Loucy (cell line): ENCODE measurements around the gene OR7G1.

Source experiments
- H2AFZ ChIP-seq: fragments of 200-600 bp; sonication (generic); 2 replicates; pipeline ENCODE4 v1.6.0; 2016; ENCODE audit warnings: antibody characterized with exemption, mild to moderate bottlenecking, low read length, moderate library complexity
- H3F3A ChIP-seq: fragments of 200-600 bp; 2 replicates; pipeline ENCODE4 v1.6.0; 2016; ENCODE audit warnings: antibody characterized with exemption, low read depth, mild to moderate bottlenecking
- H3K27me3 ChIP-seq: fragments of 200-600 bp; sonication (generic); 2 replicates; pipeline ENCODE4 v1.6.1; 2014; ENCODE audit warnings: low read length, mild to moderate bottlenecking; ENCODE audit not compliant: insufficient read depth, poor library complexity, severe bottlenecking
- H3K36me3 ChIP-seq: fragments of 200-600 bp; sonication (generic); 2 replicates; pipeline ENCODE4 v1.6.1; 2016; ENCODE audit warnings: low read length; ENCODE audit not compliant: insufficient read depth
- H3K4me1 ChIP-seq: fragments of 200-600 bp; sonication (generic); 2 replicates; pipeline ENCODE4 v1.5.1; 2014; ENCODE audit warnings: low read length, mild to moderate bottlenecking; ENCODE audit not compliant: insufficient read depth, poor library complexity, severe bottlenecking
- H3K4me2 ChIP-seq: fragments of 200-600 bp; sonication (generic); 2 replicates; pipeline ENCODE4 v1.6.0; 2014; ENCODE audit warnings: antibody characterized with exemption, low read length, low read depth, mild to moderate bottlenecking; ENCODE audit not compliant: poor library complexity, severe bottlenecking
- H3K4me3 ChIP-seq: fragments of 200-600 bp; sonication (generic); 2 replicates; pipeline ENCODE4 v1.5.1; 2014; ENCODE audit warnings: low read length, mild to moderate bottlenecking, mixed read lengths; ENCODE audit not compliant: poor library complexity, severe bottlenecking
- H3K79me2 ChIP-seq: fragments of 200-600 bp; sonication (generic); 2 replicates; pipeline ENCODE4 v1.6.1; 2014; ENCODE audit warnings: low read length; ENCODE audit not compliant: insufficient read depth
- H3K9ac ChIP-seq: fragments of 200-600 bp; sonication (generic); 2 replicates; pipeline ENCODE4 v1.6.0; 2014; ENCODE audit warnings: mild to moderate bottlenecking, low read depth, low read length, moderate library complexity; ENCODE audit not compliant: poor library complexity, severe bottlenecking
- H3K9me2 ChIP-seq: fragments of 200-600 bp; sonication (generic); replicated peaks from 2 replicates; pipeline ENCODE4 v1.6.1; 2016; ENCODE audit warnings: low read depth, low read length, mixed read lengths
- H3K9me3 ChIP-seq: fragments of 200-600 bp; sonication (generic); 2 replicates; pipeline ENCODE4 v1.6.1; 2014; ENCODE audit warnings: mild to moderate bottlenecking, antibody characterized with exemption, low read length, low read depth; ENCODE audit not compliant: insufficient read depth
- H4K20me1 ChIP-seq: fragments of 200-600 bp; sonication (generic); 2 replicates; pipeline ENCODE4 v1.6.0; 2014; ENCODE audit warnings: antibody characterized with exemption, low read length, mild to moderate bottlenecking; ENCODE audit not compliant: insufficient read depth, poor library complexity, severe bottlenecking
- EZH2phosphoT487 ChIP-seq: fragments of 200-600 bp; IDR thresholded peaks from 2 replicates; pipeline ENCODE4 v1.6.1; 2018; ENCODE audit warnings: antibody characterized with exemption, mild to moderate bottlenecking, moderate library complexity, borderline replicate concordance
- TF ChIP-seq, protein P1 (sequence below): fragments of 200-600 bp; sonication (generic); conservative IDR thresholded peaks from 2 replicates; pipeline ENCODE4 v1.5.1; 2014; ENCODE audit warnings: mild to moderate bottlenecking, antibody characterized with exemption, low read length

Gene OR7G1

GRCh38 chr19:9159891-9160290 lies 44.3 kb upstream of the OR7G1 start:
- H3K36me3 ChIP-seq: peaks cover 81% of the 10 kb centered on the region
- H2AFZ ChIP-seq: no peak overlapping the region
- no peak overlapping the region for H3K4me3 ChIP-seq
- no peak overlapping the region for H3K4me2 ChIP-seq
- H3K9me2 ChIP-seq: no peaks in the 10 kb centered on the region
- H3K27me3 ChIP-seq: no peaks in the 10 kb centered on the region
- H3K9ac ChIP-seq: no peak overlapping the region
- H3K9me3 ChIP-seq: no peaks in the 10 kb centered on the region
- H3K79me2 ChIP-seq: peaks cover 17% of the 10 kb centered on the region; the same call in 1 of the 2 replicates
- no peaks in the 10 kb centered on the region for H3F3A ChIP-seq
- no peaks in the 10 kb centered on the region for H3K4me1 ChIP-seq
- TF ChIP-seq, protein P1, sequence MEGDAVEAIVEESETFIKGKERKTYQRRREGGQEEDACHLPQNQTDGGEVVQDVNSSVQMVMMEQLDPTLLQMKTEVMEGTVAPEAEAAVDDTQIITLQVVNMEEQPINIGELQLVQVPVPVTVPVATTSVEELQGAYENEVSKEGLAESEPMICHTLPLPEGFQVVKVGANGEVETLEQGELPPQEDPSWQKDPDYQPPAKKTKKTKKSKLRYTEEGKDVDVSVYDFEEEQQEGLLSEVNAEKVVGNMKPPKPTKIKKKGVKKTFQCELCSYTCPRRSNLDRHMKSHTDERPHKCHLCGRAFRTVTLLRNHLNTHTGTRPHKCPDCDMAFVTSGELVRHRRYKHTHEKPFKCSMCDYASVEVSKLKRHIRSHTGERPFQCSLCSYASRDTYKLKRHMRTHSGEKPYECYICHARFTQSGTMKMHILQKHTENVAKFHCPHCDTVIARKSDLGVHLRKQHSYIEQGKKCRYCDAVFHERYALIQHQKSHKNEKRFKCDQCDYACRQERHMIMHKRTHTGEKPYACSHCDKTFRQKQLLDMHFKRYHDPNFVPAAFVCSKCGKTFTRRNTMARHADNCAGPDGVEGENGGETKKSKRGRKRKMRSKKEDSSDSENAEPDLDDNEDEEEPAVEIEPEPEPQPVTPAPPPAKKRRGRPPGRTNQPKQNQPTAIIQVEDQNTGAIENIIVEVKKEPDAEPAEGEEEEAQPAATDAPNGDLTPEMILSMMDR: no peak
- H4K20me1 ChIP-seq: peaks cover 5% of the 10 kb centered on the region

DNA sequence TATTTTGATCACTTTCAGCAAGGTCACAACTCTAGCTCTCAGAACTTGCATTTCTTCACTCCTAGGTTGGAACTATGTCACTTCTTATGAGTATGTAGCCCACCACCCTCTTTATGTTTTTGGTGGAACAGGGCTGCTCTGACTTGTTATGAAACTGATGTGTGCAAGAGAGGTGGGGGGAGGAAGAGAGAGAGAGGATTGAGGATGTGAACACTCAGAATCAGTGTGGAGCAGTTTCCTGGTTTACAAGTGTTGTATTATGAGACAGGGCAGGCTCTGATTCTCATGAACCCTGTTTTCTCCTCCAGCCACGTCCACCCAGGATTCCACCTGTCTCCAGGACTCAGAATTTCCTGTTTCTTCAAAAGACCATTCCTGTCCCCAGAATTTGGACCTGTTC lies 40.7 kb upstream of the OR7G1 start:
- Histone ChIP-seq H3K4me3 (no peak overlapping the region), H2AFZ (no peak overlapping the region), H3K4me2 (no peak overlapping the region), H3K9me3 (peaks cover 4% of the 10 kb centered on the region; the same call in 1 of the 2 replicates), H3K9ac (no peak overlapping the region), H3K79me2 (peaks cover 53% of the 10 kb centered on the region), H3F3A (no peaks in the 10 kb centered on the region), H3K4me1 (no peaks in the 10 kb centered on the region), H3K27me3 (no peaks in the 10 kb centered on the region), H3K36me3 (peaks cover 75% of the 10 kb centered on the region; the same call in 1 of the 2 replicates), H4K20me1 (peaks cover 10% of the 10 kb centered on the region), H3K9me2 (no peaks in the 10 kb centered on the region)
- TF ChIP-seq, protein P1: no peak
- TF ChIP-seq EZH2phosphoT487: no peak

GRCh38 chr19:9155591-9155990 lies 40.0 kb upstream of the OR7G1 start:
- Histone ChIP-seq H3K27me3 (no peaks in the 10 kb centered on the region), H3K36me3 (peaks cover 68% of the 10 kb centered on the region; the same call in 1 of the 2 replicates), H3K9me2 (no peaks in the 10 kb centered on the region), H3F3A (no peaks in the 10 kb centered on the region), H3K4me3 (no peak overlapping the region), H3K79me2 (peaks cover 60% of the 10 kb centered on the region), H3K9ac (no peak overlapping the region), H3K4me1 (no peaks in the 10 kb centered on the region), H3K4me2 (no peak overlapping the region), H3K9me3 (peaks cover 4% of the 10 kb centered on the region; the same call in 1 of the 2 replicates), H2AFZ (no peak overlapping the region), H4K20me1 (peaks cover 16% of the 10 kb centered on the region)
- no peak for TF ChIP-seq EZH2phosphoT487
- TF ChIP-seq, protein P1: no peak
